ENCODE results near the gene MED15. TPM values are rescaled to one million over a fixed set of nuclear protein-coding genes. Genes with fewer than 3 reads are reported as not detected.

The MED15 gene
- total RNA-seq, 4 donors from 2014 or later = 34.0 to 54.1 (median 38.9) TPM

GRCh38 chr22:20530368-20531153 lies 23.2 kb downstream of the MED15 start:
- Histone ChIP-seq H3K4me1 (peaks cover 63 to 80% (median 70%) of the 10 kb centered on the region in 4 donors), H3K27me3 (no peaks in the 10 kb centered on the region), H3K27ac (replicated peaks in 1 of 4) (peak overlapping the region; percentile 69 to 85 (median 76)), H3K4me3 (no peak overlapping the region), H3K36me3 (peaks cover 8 to 20% (median 13%) of the 10 kb centered on the region in 4 donors), H3K9me3 (no peaks in the 10 kb centered on the region)
- TF ChIP-seq CTCF (IDR thresholded peaks at IDR 0.05) = no peak
- TF ChIP-seq POLR2A (IDR thresholded peaks at IDR 0.05; ENCODE audit: low read depth) = no peak
- TF ChIP-seq POLR2AphosphoS5 (IDR thresholded peaks at IDR 0.05) = no peak
- TF ChIP-seq EP300 (IDR thresholded peaks at IDR 0.05) = no peak
- WGBS = 74% methylated on average over 15 of the region's 15 CpGs
- DNase-seq (ENCODE audit: extremely low spot score) = no peak
- intact Hi-C loops (cut with DNase I) = no loop called here

- no peak for DNase-seq (ENCODE audit: extremely low spot score)
- no peak for TF ChIP-seq POLR2AphosphoS5 (IDR thresholded peaks at IDR 0.05)
- TF ChIP-seq POLR2A (IDR thresholded peaks at IDR 0.05; ENCODE audit: low read depth) = no peak
- TF ChIP-seq EP300 (IDR thresholded peaks at IDR 0.05) = no peak
- no peak for TF ChIP-seq CTCF (IDR thresholded peaks at IDR 0.05)
- intact Hi-C loops (cut with DNase I) = no loop called here
- 33% methylated on average over 1 of the region's 1 CpG for WGBS
- peaks cover 8 to 20% (median 13%) of the 10 kb centered on the region in 4 donors for H3K36me3 ChIP-seq
- no peaks in the 10 kb centered on the region for H3K27me3 ChIP-seq
- peaks cover 62 to 78% (median 71%) of the 10 kb centered on the region in 4 donors for H3K4me1 ChIP-seq
- no peaks in the 10 kb centered on the region for H3K9me3 ChIP-seq
- H3K27ac ChIP-seq (replicated peaks in 1 of 4) = peak overlapping the region; percentile 69 to 85 (median 76)
- peak overlapping the region in 1 of 4 donors; percentile 20 for H3K4me3 ChIP-seq
These were observed 23.7 kb downstream of the MED15 start for GRCh38 chr22:20531154-20531403.

- peaks cover 63 to 77% (median 72%) of the 10 kb centered on the region in 4 donors for H3K4me1 ChIP-seq
- intact Hi-C loops (cut with DNase I) = no loop called here
These were observed 24.2 kb downstream of the MED15 start for GRCh38 chr22:20531404-20532201.

More at GRCh38 chr22:20531404-20532201, 24.2 kb downstream of the MED15 start:
- DNase-seq (ENCODE audit: extremely low spot score) = no peak
- peak overlapping the region; percentile 69 to 85 (median 76) for H3K27ac ChIP-seq (replicated peaks in 1 of 4)
- TF ChIP-seq POLR2AphosphoS5 (IDR thresholded peaks at IDR 0.05) (peak; percentile 38 to 61), EP300 (IDR thresholded peaks at IDR 0.05) (no peak), CTCF (IDR thresholded peaks at IDR 0.05) (no peak), POLR2A (IDR thresholded peaks at IDR 0.05; ENCODE audit: low read depth) (no peak)
- no peaks in the 10 kb centered on the region for H3K9me3 ChIP-seq
- WGBS = 25% methylated on average over 6 of the region's 15 CpGs
- H3K36me3 ChIP-seq = peaks cover 8 to 18% (median 13%) of the 10 kb centered on the region in 4 donors
- H3K27me3 ChIP-seq = no peaks in the 10 kb centered on the region
- peak overlapping the region in 1 of 4 donors; percentile 20 for H3K4me3 ChIP-seq

Measured in esophagus muscularis mucosa (tissue), 4 donors.